IPS-11a (cell line): Measurements from ENCODE around the gene DCLK3.

ENCODE experiments used
- H3K4me3 ChIP-seq: one replicate; pipeline ENCODE4 v1.5.1; 2013; ENCODE audit warnings: low read depth, low read length, control low read depth

Gene DCLK3

GRCh38 chr3:36709826-36710365, 54.5 kb downstream of the DCLK3 start:
- no peak overlapping the region for H3K4me3 ChIP-seq

- H3K4me3 ChIP-seq = no peak overlapping the region
These were observed 55.1 kb downstream of the DCLK3 start for GRCh38 chr3:36709281-36709680.

GRCh38 chr3:36707623-36708409, 56.5 kb downstream of the DCLK3 start:
- no peak overlapping the region for H3K4me3 ChIP-seq

GRCh38 chr3:36705015-36705414, 59.3 kb downstream of the DCLK3 start:
- H3K4me3 ChIP-seq = no peak overlapping the region

GRCh38 chr3:36704280-36704679, 60.1 kb downstream of the DCLK3 start:
- H3K4me3 ChIP-seq = no peak overlapping the region

GRCh38 chr3:36701249-36701572, 63.1 kb downstream of the DCLK3 start:
- H3K4me3 ChIP-seq = no peak overlapping the region

GRCh38 chr3:36700537-36701248, 63.7 kb downstream of the DCLK3 start:
- no peak overlapping the region for H3K4me3 ChIP-seq

GRCh38 chr3:36698314-36698713, 66.0 kb downstream of the DCLK3 start:
- H3K4me3 ChIP-seq = no peak overlapping the region

- no peak overlapping the region for H3K4me3 ChIP-seq
These were observed 66.9 kb downstream of the DCLK3 start for GRCh38 chr3:36697229-36698001.

- no peak overlapping the region for H3K4me3 ChIP-seq
These were observed 67.6 kb downstream of the DCLK3 start for GRCh38 chr3:36696799-36697198.

GRCh38 chr3:36695769-36696137, 68.6 kb downstream of the DCLK3 start:
- H3K4me3 ChIP-seq = no peak overlapping the region

GRCh38 chr3:36695113-36695768, 69.1 kb downstream of the DCLK3 start:
- no peak overlapping the region for H3K4me3 ChIP-seq

- H3K4me3 ChIP-seq = no peak overlapping the region
These were observed 70.7 kb downstream of the DCLK3 start for GRCh38 chr3:36693670-36694069.

GRCh38 chr3:36689560-36689959, 74.8 kb downstream of the DCLK3 start:
- no peak overlapping the region for H3K4me3 ChIP-seq

- no peak overlapping the region for H3K4me3 ChIP-seq
These were observed 75.5 kb downstream of the DCLK3 start for GRCh38 chr3:36688815-36689214.

- no peak overlapping the region for H3K4me3 ChIP-seq
These were observed 77.8 kb downstream of the DCLK3 start for GRCh38 chr3:36686516-36686915.

- H3K4me3 ChIP-seq = no peak overlapping the region
These were observed 82.5 kb downstream of the DCLK3 start for GRCh38 chr3:36681867-36682266.

- no peak overlapping the region for H3K4me3 ChIP-seq
These were observed 83.4 kb downstream of the DCLK3 start for GRCh38 chr3:36680952-36681351.

GRCh38 chr3:36679384-36680200, 84.8 kb downstream of the DCLK3 start:
- H3K4me3 ChIP-seq = no peak overlapping the region
